GM21447 (cell line): Measurements from ENCODE around the gene MLLT6.

Experiments used
- ATAC-seq: cut with Tn5 transposase; IDR thresholded peaks from one replicate; pipeline ENCODE4 v1.9.1; 2021; ENCODE audit not compliant: unreplicated experiment

MLLT6 gene

GRCh38 chr17:38706505-38707216 lies 1.6 kb downstream of the MLLT6 start:
- no peak for ATAC-seq

- ATAC-seq: no peak
These were observed 2.7 kb downstream of the MLLT6 start for GRCh38 chr17:38707678-38708351.

GRCh38 chr17:38709104-38709820 lies 4.2 kb downstream of the MLLT6 start:
- no peak for ATAC-seq

- no peak for ATAC-seq
These were observed 5.0 kb downstream of the MLLT6 start for GRCh38 chr17:38709864-38710603.

- ATAC-seq: no peak
These were observed 5.5 kb downstream of the MLLT6 start for GRCh38 chr17:38710604-38710962.

- no peak for ATAC-seq
These were observed 5.9 kb downstream of the MLLT6 start for GRCh38 chr17:38710985-38711384.

- no peak for ATAC-seq
These were observed 6.9 kb downstream of the MLLT6 start for GRCh38 chr17:38711792-38712571.

- no peak for ATAC-seq
These were observed 7.5 kb downstream of the MLLT6 start for GRCh38 chr17:38712593-38712992.

- ATAC-seq: no peak
These were observed 8.5 kb downstream of the MLLT6 start for GRCh38 chr17:38713456-38714075.

- no peak for ATAC-seq
These were observed 10.3 kb downstream of the MLLT6 start for GRCh38 chr17:38715216-38715943.

- no peak for ATAC-seq
These were observed 11.4 kb downstream of the MLLT6 start for GRCh38 chr17:38716368-38717005.

GRCh38 chr17:38717139-38717745 lies 12.2 kb downstream of the MLLT6 start:
- ATAC-seq: no peak

- no peak for ATAC-seq
These were observed 14.3 kb downstream of the MLLT6 start for GRCh38 chr17:38719289-38719942.

GRCh38 chr17:38719943-38720641 lies 15.0 kb downstream of the MLLT6 start:
- no peak for ATAC-seq

GRCh38 chr17:38720941-38721340 lies 15.9 kb downstream of the MLLT6 start:
- ATAC-seq: no peak

- ATAC-seq: no peak
These were observed 16.7 kb downstream of the MLLT6 start for GRCh38 chr17:38721802-38722201.

GRCh38 chr17:38724337-38724988 lies 19.4 kb downstream of the MLLT6 start:
- ATAC-seq: no peak
